GM23338 (cell line): ENCODE measurements around the gene UBAC2. TPM values are rescaled to one million over a fixed set of nuclear protein-coding genes. Genes with fewer than 3 reads are reported as not detected.

Source experiments
- ATAC-seq: fragments of 200-7000 bp; cut with Tn5 transposase; 3 replicates; pipeline ENCODE4 v1.9.1; 2020
- DNase-seq: peaks from one replicate; pipeline ENCODE4 v3.0.0-alpha.2; 2015; ENCODE audit warnings: low spot score
- H2AFZ ChIP-seq: fragments of 200-600 bp; sonication (generic); 2 replicates; pipeline ENCODE4 v1.8.0; 2016; ENCODE audit warnings: antibody characterized with exemption, mild to moderate bottlenecking, moderate library complexity
- H3F3A ChIP-seq: fragments of 200-600 bp; sonication (generic); replicated peaks from 2 replicates; pipeline ENCODE4 v1.8.0; 2017; ENCODE audit warnings: antibody characterized with exemption, mixed run types, low read depth
- H3K27ac ChIP-seq: fragments of 200-600 bp; sonication (generic); 2 replicates; pipeline ENCODE4 v1.6.1; 2016; ENCODE audit warnings: low read depth
- H3K27me3 ChIP-seq: fragments of 200-600 bp; sonication (generic); 2 replicates; pipeline ENCODE4 v1.8.0; 2016; ENCODE audit warnings: mild to moderate bottlenecking, mixed run types, moderate library complexity; ENCODE audit not compliant: insufficient read depth
- H3K36me3 ChIP-seq: fragments of 200-600 bp; sonication (generic); 2 replicates; pipeline ENCODE4 v1.8.0; 2016; ENCODE audit warnings: mild to moderate bottlenecking; ENCODE audit not compliant: insufficient read depth
- H3K4me1 ChIP-seq: fragments of 200-600 bp; sonication (generic); 2 replicates; pipeline ENCODE4 v1.8.0; 2016; ENCODE audit warnings: mild to moderate bottlenecking, moderate library complexity; ENCODE audit not compliant: insufficient read depth
- H3K4me2 ChIP-seq: fragments of 200-600 bp; sonication (generic); 2 replicates; pipeline ENCODE4 v1.7.1; 2017; ENCODE audit warnings: mixed run types
- H3K4me3 ChIP-seq: fragments of 200-600 bp; sonication (generic); 2 replicates; pipeline ENCODE4 v1.6.1; 2016; ENCODE audit warnings: mixed run types
- H3K79me2 ChIP-seq: fragments of 200-600 bp; sonication (generic); replicated peaks from 2 replicates; pipeline ENCODE4 v1.8.0; 2017; ENCODE audit warnings: mild to moderate bottlenecking; ENCODE audit not compliant: insufficient read depth
- H3K9me2 ChIP-seq: fragments of 200-600 bp; sonication (generic); 2 replicates; pipeline ENCODE4 v1.8.0; 2017; ENCODE audit not compliant: insufficient read depth
- H4K20me1 ChIP-seq: fragments of 200-600 bp; sonication (generic); replicated peaks from 2 replicates; pipeline ENCODE4 v1.8.0; 2017; ENCODE audit warnings: mild to moderate bottlenecking; ENCODE audit not compliant: insufficient read depth
- H3K27ac Mint-ChIP-seq: 2 replicates; pipeline ENCODE4 v1.8.0; 2020; ENCODE audit warnings: inconsistent platforms, mild to moderate bottlenecking, moderate library complexity, mixed read lengths
- H3K27me3 Mint-ChIP-seq: 3 replicates; pipeline ENCODE4 v1.8.0; 2022; ENCODE audit warnings: low read depth, mild to moderate bottlenecking, moderate library complexity, mixed read lengths, inconsistent platforms; ENCODE audit not compliant: insufficient read depth, poor library complexity
- H3K36me3 Mint-ChIP-seq: 3 replicates; pipeline ENCODE4 v1.8.0; 2021; ENCODE audit warnings: low read depth, mild to moderate bottlenecking, inconsistent platforms, moderate library complexity, mixed read lengths
- H3K4me1 Mint-ChIP-seq: 3 replicates; pipeline ENCODE4 v1.8.0; 2020; ENCODE audit warnings: mild to moderate bottlenecking, inconsistent platforms, mixed read lengths
- H3K4me3 Mint-ChIP-seq: 3 replicates; pipeline ENCODE4 v1.8.0; 2021; ENCODE audit warnings: moderate library complexity, mild to moderate bottlenecking, inconsistent platforms, mixed read lengths
- H3K9me3 Mint-ChIP-seq: 3 replicates; pipeline ENCODE4 v1.8.0; 2020; ENCODE audit warnings: moderate library complexity, mild to moderate bottlenecking, inconsistent platforms, mixed read lengths
- CTCF ChIP-seq, 2 experiments: fragments of 200-600 bp in 1 of 2; sonication (generic) in 1 of 2; conservative IDR thresholded peaks; 2 replicates each; pipeline versions ENCODE4 v1.5.1 to v1.6.1; 2016 to 2017; ENCODE audit warnings: antibody characterized with exemption in 2 of 2, low read depth in 2 of 2, mild to moderate bottlenecking in 2 of 2, moderate library complexity in 1 of 2
- ZNF114 ChIP-seq: fragments of 250-450 bp; sonication (Bioruptor Pico); IDR thresholded peaks from 2 replicates; pipeline ENCODE4 v1.5.0; 2020; ENCODE audit warnings: mild to moderate bottlenecking, moderate library complexity
- ZNF331 ChIP-seq: fragments of 250-450 bp; sonication (Bioruptor Pico); IDR thresholded peaks from 2 replicates; pipeline ENCODE4 v1.5.0; 2020; ENCODE audit warnings: low read depth, mild to moderate bottlenecking, moderate library complexity
- ZNF462 ChIP-seq: fragments of 250-450 bp; sonication (Bioruptor Pico); IDR thresholded peaks from 2 replicates; pipeline ENCODE4 v1.5.0; 2020; ENCODE audit warnings: mild to moderate bottlenecking, moderate library complexity
- polyA plus RNA-seq: library from polyadenylated mRNA; unstranded; fragments of >200 nt; fragmentation: Nextera tagmentation; extraction: Ambion mirVana; gene quantifications from 2 replicates; pipeline ENCODE4 v1.2.1, GENCODE V29; 2016
- total RNA-seq: library from RNA; depleted of rRNA; stranded (reverse); fragments of >200 nt; shearing (Covaris generic); gene quantifications from 2 replicates; pipeline ENCODE4 v1.2.3, GENCODE V29; 2014

The UBAC2 gene
- total and polyA plus RNA-seq, 2 experiments from 2014 or later: 37.9 to 76.9 TPM

- no peak for TF ChIP-seq ZNF462 (CRISPR knock-in tag)
- no peak for TF ChIP-seq ZNF331
These were observed 7.5 kb upstream of the UBAC2 start (continued) for GRCh38 chr13:99193152-99193551.

GRCh38 chr13:99196466-99197116, 4.1 kb upstream of the UBAC2 start:
- peaks cover 3% of the 10 kb centered on the region; the same call in 2 of the 3 replicates for H3K36me3 Mint-ChIP-seq
- Histone ChIP-seq H3F3A (no peaks in the 10 kb centered on the region), H2AFZ (no peak overlapping the region), H3K79me2 (peaks cover 19% of the 10 kb centered on the region), H3K27ac (no peak overlapping the region), H3K27me3 (no peaks in the 10 kb centered on the region), H3K9me2 (no peaks in the 10 kb centered on the region), H3K4me1 (no peaks in the 10 kb centered on the region), H3K4me2 (no peak overlapping the region), H3K36me3 (no peaks in the 10 kb centered on the region), H3K4me3 (no peak overlapping the region), H4K20me1 (no peaks in the 10 kb centered on the region)
- DNase-seq: no peak
- no peak for TF ChIP-seq ZNF114 (CRISPR knock-in tag)
- peak; percentile 32 to 37 for TF ChIP-seq CTCF (conservative IDR thresholded peaks at IDR 0.05; ENCODE audit: low read depth in 2 of 2)
- ATAC-seq: no peak
- H3K4me1 Mint-ChIP-seq: peaks cover 14% of the 10 kb centered on the region
- H3K27me3 Mint-ChIP-seq: peaks cover 8% of the 10 kb centered on the region
- H3K27ac Mint-ChIP-seq: peak overlapping the region; percentile 13; the same call in 1 of the 2 replicates
- H3K9me3 Mint-ChIP-seq: no peaks in the 10 kb centered on the region
- no peak overlapping the region for H3K4me3 Mint-ChIP-seq
